ENCODE measurements around the gene FMR1NB. TPM values are rescaled to one million over a fixed set of nuclear protein-coding genes. Genes with fewer than 3 reads are reported as not detected.

Gene FMR1NB
- polyA plus RNA-seq, 1 donor from 2014 or later = not detected

- H4K20me1 ChIP-seq (ENCODE audit: insufficient read depth) = no peaks in the 10 kb centered on the region
- H3K27me3 ChIP-seq (ENCODE audit: insufficient read depth, low read depth, low read length) = no peaks in the 10 kb centered on the region
- H3K9me3 ChIP-seq (ENCODE audit: low read length) = no peaks in the 10 kb centered on the region
- no peaks in the 10 kb centered on the region for H3K36me3 ChIP-seq (ENCODE audit: insufficient read depth, low read length)
- no peaks in the 10 kb centered on the region for H3K79me2 ChIP-seq (replicated peaks; ENCODE audit: insufficient read depth, low read length)
- H3K4me3 ChIP-seq (ENCODE audit: low read length) = no peak overlapping the region
- H3K4me2 ChIP-seq (ENCODE audit: low read length) = no peak overlapping the region
- H2AFZ ChIP-seq (ENCODE audit: low read depth, low read length) = no peak overlapping the region
- TF ChIP-seq RAD21 (conservative IDR thresholded peaks at IDR 0.05) (no peak), EP300 (conservative IDR thresholded peaks at IDR 0.05; ENCODE audit: poor library complexity, severe bottlenecking) (no peak), TAF1 (IDR thresholded peaks at IDR 0.05; ENCODE audit: low read depth) (no peak), REST (IDR thresholded peaks at IDR 0.05; ENCODE audit: borderline replicate concordance) (no peak), MXI1 (conservative IDR thresholded peaks at IDR 0.05; ENCODE audit: poor library complexity, severe bottlenecking) (no peak), EZH2 (IDR thresholded peaks at IDR 0.05; ENCODE audit: borderline replicate concordance, insufficient read depth, low read length, poor library complexity, severe bottlenecking) (no peak), POLR2AphosphoS5 (IDR thresholded peaks at IDR 0.05) (no peak), SMC3 (conservative IDR thresholded peaks at IDR 0.05; ENCODE audit: poor library complexity) (no peak)
- TF ChIP-seq, protein P1, sequence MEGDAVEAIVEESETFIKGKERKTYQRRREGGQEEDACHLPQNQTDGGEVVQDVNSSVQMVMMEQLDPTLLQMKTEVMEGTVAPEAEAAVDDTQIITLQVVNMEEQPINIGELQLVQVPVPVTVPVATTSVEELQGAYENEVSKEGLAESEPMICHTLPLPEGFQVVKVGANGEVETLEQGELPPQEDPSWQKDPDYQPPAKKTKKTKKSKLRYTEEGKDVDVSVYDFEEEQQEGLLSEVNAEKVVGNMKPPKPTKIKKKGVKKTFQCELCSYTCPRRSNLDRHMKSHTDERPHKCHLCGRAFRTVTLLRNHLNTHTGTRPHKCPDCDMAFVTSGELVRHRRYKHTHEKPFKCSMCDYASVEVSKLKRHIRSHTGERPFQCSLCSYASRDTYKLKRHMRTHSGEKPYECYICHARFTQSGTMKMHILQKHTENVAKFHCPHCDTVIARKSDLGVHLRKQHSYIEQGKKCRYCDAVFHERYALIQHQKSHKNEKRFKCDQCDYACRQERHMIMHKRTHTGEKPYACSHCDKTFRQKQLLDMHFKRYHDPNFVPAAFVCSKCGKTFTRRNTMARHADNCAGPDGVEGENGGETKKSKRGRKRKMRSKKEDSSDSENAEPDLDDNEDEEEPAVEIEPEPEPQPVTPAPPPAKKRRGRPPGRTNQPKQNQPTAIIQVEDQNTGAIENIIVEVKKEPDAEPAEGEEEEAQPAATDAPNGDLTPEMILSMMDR (IDR thresholded peaks at IDR 0.05; ENCODE audit: poor library complexity, severe bottlenecking) = no peak
- H3F3A ChIP-seq (ENCODE audit: insufficient read depth, low read length, poor library complexity, severe bottlenecking) = no peaks in the 10 kb centered on the region
- H3K9ac ChIP-seq (ENCODE audit: low read length) = no peak overlapping the region
- no peaks in the 10 kb centered on the region for H3K9me2 ChIP-seq (ENCODE audit: insufficient read depth, low read length)
- no peak overlapping the region for H3K27ac ChIP-seq (ENCODE audit: low read length)
Measured at GRCh38 chrX:147935156-147935758, 45.9 kb upstream of the FMR1NB start.

GRCh38 chrX:147945286-147945685 is 35.9 kb upstream of the FMR1NB start:
- H3K36me3 ChIP-seq (ENCODE audit: insufficient read depth, low read length) = no peaks in the 10 kb centered on the region
- H3K9ac ChIP-seq (ENCODE audit: low read length) = no peak overlapping the region
- H2AFZ ChIP-seq (ENCODE audit: low read depth, low read length) = no peak overlapping the region
- no peaks in the 10 kb centered on the region for H4K20me1 ChIP-seq (ENCODE audit: insufficient read depth)
- no peak overlapping the region for H3K4me3 ChIP-seq (ENCODE audit: low read length)
- no peaks in the 10 kb centered on the region for H3K79me2 ChIP-seq (replicated peaks; ENCODE audit: insufficient read depth, low read length)
- no peaks in the 10 kb centered on the region for H3K9me3 ChIP-seq (ENCODE audit: low read length)
- no peak overlapping the region for H3K27ac ChIP-seq (ENCODE audit: low read length)
- no peak overlapping the region for H3K4me2 ChIP-seq (ENCODE audit: low read length)
- H3K27me3 ChIP-seq (ENCODE audit: insufficient read depth, low read depth, low read length) = no peaks in the 10 kb centered on the region
- TF ChIP-seq TAF1 (IDR thresholded peaks at IDR 0.05; ENCODE audit: low read depth) = no peak
- H3K9me2 ChIP-seq (ENCODE audit: insufficient read depth, low read length) = no peaks in the 10 kb centered on the region
- no peaks in the 10 kb centered on the region for H3F3A ChIP-seq (ENCODE audit: insufficient read depth, low read length, poor library complexity, severe bottlenecking)

All from neural cell (in vitro differentiated cells).